Activated naive CD4-positive, alpha-beta T cell treated with anti-CD3 and anti-CD28 coated beads, Interleukin-2, amount 50 U/mL, for 72 hours (primary cell): Measurements from ENCODE around the gene PIRT. TPM values are rescaled to one million over a fixed set of nuclear protein-coding genes. Genes with fewer than 3 reads are reported as not detected.

Experiments used
- ATAC-seq, 2 donors: fragments of 150-1000 bp; cut with Tn5 transposase; 2 replicates each; pipeline ENCODE4 v1.10.0; 2021; ENCODE audit warnings: mild to moderate bottlenecking in 2 of 2, moderate library complexity in 2 of 2
- DNase-seq, 2 donors: peaks; one replicate each; pipeline ENCODE4 v3.0.0; 2021 to 2022; ENCODE audit warnings: low spot score in 2 of 2
- H3K27ac Mint-ChIP-seq, 2 donors: one replicate each; pipeline ENCODE4 v1.8.0; 2022; ENCODE audit warnings: mild to moderate bottlenecking in 2 of 2, mixed read lengths in 2 of 2
- H3K36me3 Mint-ChIP-seq, 2 donors: one replicate each; pipeline ENCODE4 v1.8.0; 2022; ENCODE audit warnings: mixed read lengths in 2 of 2
- H3K9me3 Mint-ChIP-seq, 2 donors: one replicate each; pipeline ENCODE4 v1.8.0; 2022; ENCODE audit warnings: mixed read lengths in 2 of 2
- total RNA-seq, 2 donors: library from RNA; stranded (reverse); gene quantifications; one replicate each; pipeline ENCODE4 v1.2.3, GENCODE V29; 2022

Gene PIRT
- total RNA-seq, 2 donors from 2014 or later: not detected

DNA sequence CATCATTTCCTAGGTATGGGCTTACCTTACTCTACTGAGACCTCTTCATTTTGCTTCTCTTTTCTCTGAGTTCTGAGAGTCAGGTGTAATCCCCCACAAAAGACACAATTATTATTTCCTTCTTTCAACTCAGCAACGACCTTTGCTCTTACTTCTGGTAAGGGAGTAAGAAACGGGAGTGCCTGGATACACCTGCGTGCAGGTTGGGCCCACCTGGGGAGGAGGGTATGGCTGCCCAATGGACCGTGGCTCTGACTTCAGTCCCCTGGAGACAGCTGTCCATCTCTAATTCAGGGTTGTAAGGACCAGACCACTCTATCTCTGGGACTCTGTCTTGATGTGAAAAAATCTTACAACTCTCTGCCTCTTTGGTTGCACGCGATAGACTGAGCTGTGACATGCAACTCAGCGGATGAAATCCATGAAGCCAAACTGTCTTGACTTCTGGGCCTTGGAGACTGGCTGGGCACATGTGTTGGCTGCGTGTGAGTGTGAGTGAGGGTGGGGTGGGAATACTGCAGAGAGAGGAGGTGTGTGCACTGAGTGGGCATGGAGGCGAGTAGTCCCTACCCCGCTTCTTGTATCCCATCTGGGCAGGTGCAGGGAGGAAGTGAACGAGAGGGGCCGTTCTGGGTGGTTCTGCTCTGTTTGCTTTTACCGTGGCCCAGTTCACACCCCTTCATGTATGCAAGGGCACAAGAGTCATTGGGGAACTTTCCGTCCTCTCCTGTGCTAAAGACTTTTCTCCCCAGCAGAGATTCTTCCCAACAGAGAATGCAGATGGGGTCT is 35.2 kb downstream of the PIRT start:
- Mint-ChIP-seq H3K27ac (peak overlapping the region in 1 of 2 donors; percentile 70), H3K9me3 (no peaks in the 10 kb centered on the region), H3K36me3 (no peaks in the 10 kb centered on the region)
- ATAC-seq (no peak), DNase-seq (no peak)

DNA sequence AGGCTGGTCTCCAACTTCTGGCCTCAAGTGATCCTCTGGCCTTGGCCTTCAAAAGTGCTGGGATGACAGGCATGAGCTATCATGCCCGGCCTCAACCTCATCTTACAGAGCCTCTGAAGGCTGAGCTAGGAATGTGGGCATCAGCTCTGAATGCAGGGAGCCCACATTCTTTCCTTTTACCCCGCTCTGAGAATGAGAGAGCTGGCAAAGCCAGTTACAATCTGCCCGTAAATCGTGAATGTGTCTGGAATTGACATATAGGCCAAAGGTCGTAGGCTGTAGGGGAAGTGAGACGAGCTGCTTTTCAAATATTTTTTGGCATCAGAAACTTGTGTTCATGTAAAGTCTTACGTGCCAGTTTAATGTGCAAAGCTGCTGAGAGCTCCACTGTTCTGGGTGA is 38.5 kb downstream of the PIRT start:
- Mint-ChIP-seq H3K27ac (no peak overlapping the region), H3K9me3 (no peaks in the 10 kb centered on the region), H3K36me3 (no peaks in the 10 kb centered on the region)
- ATAC-seq (no peak), DNase-seq (no peak)

DNA sequence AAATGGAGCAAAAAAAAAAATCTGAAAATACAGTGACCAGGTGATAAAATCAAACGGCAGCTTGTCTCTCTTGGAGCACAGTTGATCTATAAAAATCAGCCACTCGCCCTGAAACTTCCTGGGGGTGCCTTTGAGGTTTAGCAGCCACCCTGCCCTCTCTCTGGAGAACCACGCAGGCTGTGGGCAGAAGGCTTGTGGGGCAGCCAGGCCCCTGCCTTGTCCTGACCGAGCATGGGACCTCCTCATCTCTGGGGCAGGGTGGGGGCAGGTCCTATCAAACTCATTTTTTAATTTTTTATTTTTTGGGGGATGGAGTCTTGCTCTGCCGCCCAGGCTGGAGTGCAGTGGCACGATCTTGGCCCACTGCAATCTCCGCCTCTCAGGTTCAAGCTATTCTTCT is 39.0 kb downstream of the PIRT start:
- no peak for ATAC-seq
- H3K36me3 Mint-ChIP-seq: no peaks in the 10 kb centered on the region
- no peak overlapping the region for H3K27ac Mint-ChIP-seq
- no peaks in the 10 kb centered on the region for H3K9me3 Mint-ChIP-seq
- no peak for DNase-seq

DNA sequence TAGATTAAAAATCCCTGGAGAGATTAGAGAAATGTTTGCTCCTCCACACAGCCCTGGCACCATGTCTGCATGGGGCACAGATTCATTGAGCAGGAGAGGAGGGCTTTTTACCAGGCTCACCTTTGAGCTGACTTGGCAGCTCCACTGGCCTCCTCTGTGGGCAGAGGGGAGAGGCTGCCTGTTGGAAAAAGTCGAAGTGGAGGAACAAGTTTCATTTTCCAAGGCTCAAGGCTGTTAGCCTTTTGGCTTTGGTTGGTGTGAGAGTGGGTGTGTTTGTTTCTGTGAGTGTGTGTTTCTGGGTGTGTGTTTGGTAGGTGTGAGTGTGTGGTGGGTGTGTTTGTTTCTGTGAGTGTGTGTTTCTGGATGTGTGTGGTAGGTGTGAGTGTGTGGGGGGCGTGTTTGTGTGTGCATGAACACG is 39.5 kb downstream of the PIRT start:
- Mint-ChIP-seq H3K9me3 (no peaks in the 10 kb centered on the region), H3K27ac (no peak overlapping the region), H3K36me3 (no peaks in the 10 kb centered on the region)
- DNase-seq (no peak), ATAC-seq (no peak)

DNA sequence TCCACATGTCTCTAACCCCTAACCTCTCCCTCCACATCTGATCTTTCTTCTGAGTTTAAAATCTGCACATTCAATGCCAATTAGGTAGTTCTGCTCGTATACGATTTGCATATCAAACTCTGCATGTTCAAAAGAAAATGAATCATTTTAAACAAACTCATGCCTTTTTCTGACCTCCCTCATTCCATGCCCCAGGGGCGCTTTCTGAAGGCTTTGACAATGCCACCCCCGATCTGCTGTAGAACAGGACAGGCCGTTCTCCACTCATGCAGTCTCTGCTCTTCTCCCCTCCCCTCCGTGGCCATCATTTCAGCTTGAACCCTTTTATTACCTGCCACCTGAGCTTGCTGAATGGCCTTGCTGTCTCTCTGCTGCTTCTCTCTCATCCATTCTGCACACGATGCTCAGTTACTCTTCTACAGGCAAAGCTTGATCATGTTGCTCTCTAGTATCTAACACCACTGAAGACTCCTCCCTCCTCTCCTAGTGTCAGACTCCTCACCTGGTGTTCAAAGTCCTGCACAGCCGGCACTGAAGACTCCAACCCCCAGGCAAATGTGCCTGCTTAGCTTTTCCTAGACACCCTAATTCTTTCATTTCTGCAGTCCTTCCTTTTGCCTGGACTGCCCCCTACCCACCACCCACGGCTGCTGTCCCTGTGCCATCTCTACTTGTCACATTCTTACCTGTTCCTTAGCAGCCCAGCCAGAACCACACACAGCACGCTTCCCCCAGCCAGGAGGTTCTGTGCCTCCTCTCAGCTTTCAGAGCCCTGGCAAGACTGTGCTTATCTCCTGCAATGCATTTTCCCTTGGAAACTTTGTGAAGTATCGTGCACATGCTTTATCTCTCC is 40.2 kb downstream of the PIRT start:
- no peak for DNase-seq
- Mint-ChIP-seq H3K36me3 (no peaks in the 10 kb centered on the region), H3K9me3 (no peaks in the 10 kb centered on the region), H3K27ac (no peak overlapping the region)
- no peak for ATAC-seq

DNA sequence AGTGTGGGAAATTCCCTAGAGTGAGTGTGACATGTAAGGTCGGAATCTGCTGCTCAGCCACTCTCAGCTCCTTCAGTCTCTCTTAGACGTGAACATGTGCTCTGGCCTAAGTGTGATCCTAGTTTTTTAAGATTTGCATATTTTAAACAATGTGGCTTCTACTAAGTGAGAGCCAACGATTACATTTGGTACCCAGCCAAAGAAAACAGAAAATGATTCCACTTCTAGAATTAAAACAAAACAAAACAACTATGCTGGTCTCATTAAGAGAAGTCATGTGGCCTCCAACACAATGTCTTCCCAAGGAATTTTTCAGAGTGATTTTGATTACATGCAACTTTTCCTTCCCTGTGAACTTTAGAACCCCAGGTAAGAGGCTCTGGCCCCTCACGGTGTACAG is 44.1 kb downstream of the PIRT start:
- Mint-ChIP-seq H3K36me3 (no peaks in the 10 kb centered on the region), H3K27ac (no peak overlapping the region), H3K9me3 (no peaks in the 10 kb centered on the region)
- no peak for DNase-seq
- no peak for ATAC-seq

DNA sequence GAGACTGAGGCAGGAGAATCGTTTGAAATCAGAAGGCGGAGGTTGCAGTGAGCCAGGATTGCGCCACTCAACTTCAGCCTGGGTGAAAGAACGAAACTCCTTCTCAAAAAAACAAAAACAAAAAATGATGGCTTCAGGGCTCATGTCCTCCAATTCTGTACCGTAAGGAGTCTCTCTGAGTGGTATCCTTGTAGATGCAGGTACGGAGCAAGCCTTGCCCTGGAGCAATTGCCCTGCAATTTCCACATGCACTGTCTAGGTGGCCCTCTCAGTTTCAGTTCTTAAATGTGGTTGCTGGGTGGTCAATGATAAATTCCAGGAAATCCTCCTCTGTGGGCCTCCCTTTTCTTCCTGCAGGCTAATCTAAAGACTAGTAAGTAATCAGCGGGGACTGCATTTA is 44.6 kb downstream of the PIRT start:
- Mint-ChIP-seq H3K9me3 (no peaks in the 10 kb centered on the region), H3K36me3 (no peaks in the 10 kb centered on the region), H3K27ac (no peak overlapping the region)
- ATAC-seq (no peak), DNase-seq (no peak)

DNA sequence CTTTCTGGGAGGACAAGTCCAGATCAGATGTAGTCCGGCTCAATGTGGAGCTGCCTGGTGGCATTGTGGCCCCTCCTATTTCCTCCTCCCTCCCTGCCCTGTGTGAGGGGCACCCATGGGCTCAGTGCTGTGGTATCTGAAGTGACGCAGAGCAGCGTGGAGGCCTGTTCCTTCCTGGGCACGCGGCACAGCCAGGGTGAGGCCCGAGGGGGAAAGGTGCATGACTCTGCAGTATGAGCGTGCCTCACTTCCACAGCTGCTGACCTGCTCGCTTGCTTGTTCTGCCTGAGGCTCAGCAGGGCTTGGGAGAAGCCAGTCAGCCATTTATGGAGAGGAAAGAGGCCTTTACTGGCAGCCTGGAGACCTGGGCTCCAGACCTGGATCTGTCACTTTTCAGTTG is 45.7 kb downstream of the PIRT start:
- ATAC-seq (peak in 1 of 2 donors; percentile 37), DNase-seq (no peak)
- H3K36me3 Mint-ChIP-seq: no peaks in the 10 kb centered on the region
- no peaks in the 10 kb centered on the region for H3K9me3 Mint-ChIP-seq
- no peak overlapping the region for H3K27ac Mint-ChIP-seq

DNA sequence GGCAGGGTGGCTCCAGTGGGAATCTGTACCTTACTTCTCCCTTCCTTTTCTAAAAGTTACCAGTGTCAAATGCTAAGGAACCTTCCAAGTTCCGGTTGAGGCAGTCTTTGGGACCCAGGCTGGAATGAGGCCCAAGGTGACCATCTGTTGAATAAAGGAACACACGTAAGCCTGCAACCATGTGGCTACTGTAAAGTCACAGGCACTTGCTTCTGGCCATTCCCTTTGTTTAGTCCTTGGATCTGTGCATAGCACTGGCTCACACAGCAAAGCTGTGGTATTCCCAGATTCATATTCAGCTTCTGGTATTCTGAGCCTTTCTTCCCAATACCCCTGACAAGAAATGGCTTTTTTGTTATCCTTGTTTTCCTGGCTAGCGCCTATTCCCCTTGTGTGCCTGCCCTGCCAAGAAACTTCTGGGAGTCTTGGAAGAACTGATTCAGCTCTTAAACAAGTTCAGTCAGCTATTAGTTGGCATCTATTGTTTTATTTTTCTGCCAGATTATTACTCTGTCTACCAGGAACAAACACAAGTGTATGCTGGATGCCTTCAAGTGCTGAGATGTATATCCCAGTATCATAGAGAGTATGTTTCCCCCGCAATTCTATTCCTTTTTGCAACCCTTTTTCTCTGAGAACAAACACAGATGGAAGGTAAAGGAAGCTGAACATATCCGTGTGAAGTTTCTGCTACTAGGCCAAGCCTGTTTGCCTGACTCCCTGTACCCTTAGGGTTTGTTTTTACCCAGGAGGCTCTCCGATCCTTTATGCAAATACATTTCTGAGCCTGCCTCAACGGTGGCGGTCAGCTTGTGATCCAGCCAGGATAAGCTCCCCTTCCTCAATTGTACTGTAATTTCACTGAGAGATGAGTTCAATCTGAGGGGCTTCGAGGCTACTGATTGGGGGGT is 47.1 kb downstream of the PIRT start:
- no peak overlapping the region for H3K27ac Mint-ChIP-seq
- ATAC-seq: no peak

DNA sequence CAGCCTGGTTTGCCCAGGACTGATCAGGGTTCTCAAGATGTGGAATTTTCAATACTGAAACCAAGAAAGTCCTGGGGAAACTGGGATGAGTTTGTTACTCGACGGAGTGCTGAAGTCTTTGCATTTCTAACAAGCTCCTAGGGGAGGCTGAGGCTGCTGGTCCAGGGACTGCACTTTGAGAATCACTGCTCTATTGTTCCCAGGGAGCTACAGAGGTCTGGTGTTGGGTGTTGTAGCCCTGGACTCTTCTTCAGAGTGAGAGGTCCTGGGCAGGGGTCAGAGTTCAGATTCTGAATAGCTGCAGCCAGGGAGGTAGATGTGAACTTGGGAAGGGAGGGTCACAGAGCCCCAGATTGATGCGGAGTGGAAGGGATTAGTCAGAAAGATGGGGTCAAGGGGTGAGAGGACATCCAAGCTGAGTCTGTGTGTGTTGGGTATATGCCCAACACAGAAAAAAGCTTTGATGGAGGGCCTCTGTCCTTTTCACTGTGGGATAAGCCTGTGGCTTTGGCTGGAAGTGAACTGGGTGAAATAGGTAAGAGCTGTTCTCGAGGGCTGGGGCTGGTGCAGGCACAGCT is 48.1 kb downstream of the PIRT start:
- H3K36me3 Mint-ChIP-seq: no peaks in the 10 kb centered on the region
- no peak for DNase-seq
- ATAC-seq: no peak
- no peak overlapping the region for H3K27ac Mint-ChIP-seq
- H3K9me3 Mint-ChIP-seq: no peaks in the 10 kb centered on the region

More for the DNA sequence above, 47.1 kb downstream of the PIRT start:
- Mint-ChIP-seq H3K9me3 (no peaks in the 10 kb centered on the region), H3K36me3 (no peaks in the 10 kb centered on the region)
- DNase-seq: no peak

DNA sequence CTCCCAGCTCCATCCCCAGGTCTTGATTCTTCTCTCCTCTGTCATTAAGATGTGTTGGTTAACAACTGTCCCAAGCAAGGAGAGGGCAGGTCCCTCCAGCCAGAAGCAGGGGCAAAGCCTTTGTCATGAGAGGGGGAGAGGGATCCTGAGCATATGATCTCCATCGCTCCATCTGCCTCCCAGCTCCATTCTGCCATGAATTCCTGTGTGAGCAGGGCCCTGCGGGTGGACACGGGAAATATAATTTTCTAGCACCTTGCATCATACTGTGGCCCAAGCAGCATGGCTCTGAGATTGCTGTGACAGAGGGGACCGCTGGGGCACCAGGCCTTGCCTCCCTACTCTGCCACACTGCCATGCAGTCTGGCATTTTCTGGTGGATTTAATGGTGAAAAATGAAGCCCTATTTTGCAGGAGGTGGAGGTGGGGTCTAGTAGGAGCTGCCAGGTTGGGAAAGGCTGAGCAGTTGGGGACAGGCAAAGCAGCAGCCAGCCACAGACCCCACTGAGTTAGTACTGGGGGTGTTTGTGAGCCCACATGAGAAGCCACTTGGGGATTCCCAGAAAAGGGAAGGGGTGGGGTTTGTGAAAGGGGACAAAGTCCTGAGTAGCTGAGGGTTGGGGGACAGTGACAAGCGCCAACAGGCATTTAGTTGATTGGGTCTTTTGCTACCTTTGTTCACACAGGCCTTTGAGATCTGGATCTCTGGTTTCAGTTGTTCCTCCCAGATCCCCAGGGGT is 50.4 kb downstream of the PIRT start:
- no peak overlapping the region for H3K27ac Mint-ChIP-seq
- peaks cover 0 to 4% of the 10 kb centered on the region in 2 donors for H3K9me3 Mint-ChIP-seq
- H3K36me3 Mint-ChIP-seq: peaks cover 7 to 8% of the 10 kb centered on the region in 2 donors
- DNase-seq: no peak
- ATAC-seq: no peak

DNA sequence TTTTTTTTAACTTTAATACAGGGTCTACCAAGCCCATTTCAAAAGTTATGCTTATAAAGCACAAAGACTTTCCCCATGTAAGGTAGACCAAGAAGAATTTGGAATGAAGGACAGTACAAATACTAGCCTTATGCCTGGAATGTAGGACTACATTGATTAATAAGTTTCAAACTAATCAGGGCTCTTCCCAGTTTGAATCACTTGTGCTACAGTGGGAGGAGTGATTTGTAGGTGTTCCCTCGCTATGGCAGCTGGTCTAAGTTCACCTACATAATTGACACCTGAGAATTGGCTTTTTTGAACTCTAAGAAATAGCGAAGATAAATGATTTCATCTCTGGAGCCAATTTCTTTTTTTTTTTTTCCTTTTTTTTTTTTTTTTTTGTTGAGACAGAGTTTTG is 52.6 kb downstream of the PIRT start:
- Mint-ChIP-seq H3K27ac (no peak overlapping the region), H3K9me3 (peaks cover 0 to 4% of the 10 kb centered on the region in 2 donors), H3K36me3 (peaks cover 7 to 8% of the 10 kb centered on the region in 2 donors)
- ATAC-seq: no peak
- DNase-seq: no peak

DNA sequence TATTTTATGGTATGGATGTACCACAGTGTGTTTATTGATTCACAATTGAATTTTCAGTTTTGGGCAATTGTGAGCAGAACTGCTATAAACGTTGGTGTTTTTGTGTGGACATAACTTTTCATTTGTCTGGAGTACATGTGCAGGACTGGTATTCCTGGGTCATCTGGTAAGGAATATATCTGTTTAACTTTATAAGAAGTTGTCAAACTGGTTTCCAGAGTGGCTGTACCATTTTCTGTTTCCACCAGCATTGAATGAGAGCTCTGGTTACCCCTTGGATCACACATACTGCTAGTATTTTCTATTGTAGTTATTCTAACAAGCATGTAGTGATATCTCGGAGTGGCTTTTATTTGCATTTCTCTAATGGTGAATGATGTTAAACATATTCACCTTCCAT is 58.3 kb downstream of the PIRT start:
- Mint-ChIP-seq H3K36me3 (peaks cover 14 to 16% of the 10 kb centered on the region in 2 donors), H3K9me3 (peaks cover 0 to 4% of the 10 kb centered on the region in 2 donors), H3K27ac (no peak overlapping the region)
- ATAC-seq (no peak), DNase-seq (no peak)

DNA sequence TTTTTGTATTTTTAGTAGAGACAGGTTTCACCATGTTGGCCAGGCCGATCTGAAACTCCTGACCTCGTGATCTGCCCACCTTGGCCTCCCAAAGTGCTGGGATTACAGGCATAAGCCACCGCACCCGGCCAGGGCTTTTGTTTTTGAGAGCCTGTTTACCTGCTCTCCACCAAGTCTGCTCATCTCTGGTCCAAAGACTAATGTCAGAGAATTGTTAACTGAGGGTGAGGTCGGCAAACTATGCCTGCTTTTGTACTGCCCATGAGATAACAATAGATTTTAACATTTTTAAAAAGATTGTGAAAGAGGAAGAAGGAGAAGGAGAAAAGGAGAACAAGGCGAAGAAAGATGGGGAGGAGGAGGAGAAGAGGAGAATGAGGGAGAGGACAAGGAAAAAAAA is 60.0 kb downstream of the PIRT start:
- ATAC-seq (no peak), DNase-seq (no peak)
- Mint-ChIP-seq H3K9me3 (no peaks in the 10 kb centered on the region), H3K36me3 (peaks cover 6 to 9% of the 10 kb centered on the region in 2 donors), H3K27ac (no peak overlapping the region)

DNA sequence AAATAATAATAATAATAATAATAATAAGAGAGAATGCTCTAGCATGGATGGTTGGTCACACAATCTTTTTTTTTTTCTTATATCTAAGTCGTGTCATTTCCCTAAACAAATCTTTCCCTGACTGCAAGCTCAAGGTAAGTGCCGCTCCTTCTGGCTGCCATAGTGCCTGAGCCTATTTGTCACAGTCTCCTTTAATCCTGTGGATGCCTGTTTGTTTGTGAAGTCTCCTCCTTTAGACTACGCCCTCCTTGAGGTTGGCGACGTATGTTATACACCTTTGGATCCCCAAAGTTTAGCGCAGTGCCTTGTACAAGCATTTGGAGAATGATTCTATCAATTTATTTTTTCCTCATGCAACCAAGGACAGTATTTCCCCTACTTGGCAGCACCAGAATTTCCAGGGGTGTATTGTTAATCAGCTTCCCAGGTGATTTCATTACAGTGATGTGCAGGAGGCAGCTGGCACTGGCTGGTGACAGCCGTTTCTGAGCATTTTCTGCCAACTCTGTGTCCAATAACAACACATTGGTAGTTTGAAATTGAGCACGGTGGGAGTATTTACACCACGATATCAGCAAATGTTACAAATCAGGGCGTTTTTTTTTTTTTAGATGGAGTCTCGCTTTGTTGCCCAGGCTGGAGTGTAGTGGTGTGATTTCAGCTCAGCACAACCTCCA is 60.6 kb downstream of the PIRT start:
- Mint-ChIP-seq H3K9me3 (no peaks in the 10 kb centered on the region), H3K27ac (no peak overlapping the region), H3K36me3 (peaks cover 8 to 9% of the 10 kb centered on the region in 2 donors)
- no peak for ATAC-seq
- no peak for DNase-seq
